Effector CD8-positive, alpha-beta T cell (primary cell): ENCODE results near the gene CACNB4.

Experiments used
- DNase-seq: peaks from one replicate; lab custom pipeline; 2025; lab: John Stamatoyannopoulos, UW

Gene CACNB4

DNA sequence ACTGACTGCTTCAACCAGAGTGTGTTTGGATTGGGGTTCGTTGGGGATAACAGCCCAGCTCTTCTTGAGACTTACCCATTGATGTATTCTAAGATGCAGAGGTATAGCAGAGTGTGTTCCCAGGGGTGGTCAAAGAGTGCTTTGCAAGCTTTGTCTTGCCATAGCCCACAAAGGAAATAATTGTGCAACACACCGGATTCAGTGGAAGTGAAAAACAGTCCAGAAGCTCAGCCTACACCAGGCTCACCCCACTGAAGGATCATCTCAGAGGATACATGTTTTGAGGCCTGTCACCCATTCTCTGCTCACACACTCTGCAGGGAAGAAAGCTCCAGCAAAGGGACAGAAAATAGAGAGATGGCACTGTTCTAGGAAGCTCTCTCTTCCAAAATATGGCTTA is 9.6 kb downstream of the CACNB4 start:
- no peak for DNase-seq

DNA sequence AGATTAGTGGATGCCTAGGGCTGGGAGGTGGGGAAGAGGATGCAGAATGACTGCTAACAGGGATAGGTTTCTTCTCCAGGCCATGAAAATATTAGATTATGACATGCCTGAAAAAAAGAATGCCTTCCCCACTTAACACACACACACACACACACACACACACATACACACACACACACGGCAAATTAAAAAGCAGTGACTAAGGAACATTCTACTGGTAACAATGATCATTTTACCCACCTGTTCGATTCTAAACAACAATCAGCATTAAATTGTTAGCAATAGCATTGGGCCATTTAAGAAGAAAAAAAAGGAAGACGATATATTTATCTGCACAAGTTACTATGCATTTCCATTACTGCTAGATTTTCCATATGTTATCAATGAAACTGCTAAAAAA is 10.8 kb downstream of the CACNB4 start:
- no peak for DNase-seq

DNA sequence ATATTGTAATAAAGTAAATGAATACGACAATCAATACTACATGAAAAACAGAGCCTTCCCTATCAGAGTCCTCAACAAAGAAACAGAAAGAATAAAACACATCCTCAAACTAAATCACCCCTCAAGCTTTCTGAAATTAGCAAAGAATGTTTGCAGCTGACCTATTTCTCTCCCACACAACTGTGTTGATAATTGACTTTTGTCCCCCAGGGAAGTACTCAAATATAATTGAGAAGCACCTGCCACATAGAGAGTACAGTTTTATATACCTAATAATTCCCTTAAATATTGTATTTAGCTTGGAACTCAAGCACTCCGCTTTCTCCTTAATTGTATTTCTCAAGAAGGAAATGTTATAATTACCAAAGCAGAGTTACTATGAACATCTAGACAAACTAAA is 12.6 kb downstream of the CACNB4 start:
- DNase-seq, result no peak

DNA sequence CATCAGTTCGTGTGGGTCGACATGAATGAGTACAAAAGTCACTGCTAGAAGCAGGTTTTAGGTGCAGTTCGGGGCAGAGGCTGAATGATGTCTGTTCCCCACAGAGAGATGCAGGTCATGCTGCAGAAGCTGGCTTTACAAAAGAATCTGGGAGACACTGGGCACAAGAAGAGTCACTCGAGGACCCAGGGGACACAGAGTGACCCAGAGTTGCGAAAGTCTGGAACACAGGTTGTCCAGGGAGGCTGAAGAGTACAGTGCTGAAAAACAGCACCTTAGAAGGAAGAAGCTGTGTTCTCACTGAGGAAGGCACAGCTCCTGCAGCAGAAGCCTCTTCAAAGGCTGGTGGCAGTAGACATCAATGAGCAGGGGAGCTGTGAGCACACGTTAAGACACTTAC is 14.8 kb downstream of the CACNB4 start:
- no peak for DNase-seq

DNA sequence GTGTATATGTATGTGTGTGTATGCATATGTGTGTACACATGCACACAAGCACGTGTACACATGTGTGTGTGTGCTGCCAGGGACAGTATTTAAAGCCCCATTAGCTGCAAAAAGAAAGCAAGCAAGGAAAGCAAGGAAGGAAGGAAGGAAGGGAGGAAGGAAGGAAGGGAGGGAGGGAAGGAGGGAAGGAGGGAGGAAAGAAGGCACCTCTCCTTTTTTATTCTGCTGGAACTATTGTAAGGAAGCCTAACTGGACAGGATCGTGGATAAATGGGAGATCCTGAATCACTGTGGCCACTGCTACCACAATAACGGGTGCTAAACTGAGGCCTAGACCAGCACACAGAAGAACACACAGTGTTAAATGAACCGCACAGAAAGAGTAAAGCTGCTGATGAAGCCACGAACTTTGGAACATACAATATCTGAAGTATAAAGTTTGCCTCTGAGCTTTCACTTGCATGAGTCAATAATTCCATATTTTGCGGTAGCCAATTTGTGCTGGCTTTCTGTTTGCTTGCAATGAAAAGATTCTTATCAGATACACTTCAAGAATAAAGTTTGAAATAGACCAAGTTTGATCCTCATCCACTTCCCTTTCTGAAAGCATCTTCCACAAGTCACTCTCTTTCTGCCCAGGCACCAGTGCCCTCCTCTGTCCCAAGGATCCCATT is 15.5 kb downstream of the CACNB4 start:
- no peak for DNase-seq

DNA sequence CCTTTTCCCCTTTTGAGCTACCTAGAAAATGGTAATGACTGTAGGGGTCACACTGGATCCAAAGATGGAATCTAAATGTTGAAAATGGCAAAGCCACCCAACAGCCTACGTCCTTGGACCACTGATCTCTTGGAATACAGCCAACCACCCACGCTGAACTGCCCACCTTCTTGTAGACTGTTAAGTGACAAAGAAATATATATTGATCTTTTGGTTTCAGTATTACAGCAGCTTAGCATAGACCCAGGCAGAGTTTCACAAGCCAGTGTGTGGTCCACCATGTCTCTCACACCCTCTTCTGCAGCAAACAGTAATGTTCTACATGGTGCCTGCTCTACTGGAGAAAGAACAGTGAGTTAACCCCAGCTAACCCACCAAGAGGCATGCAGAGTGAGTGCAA is 20.2 kb downstream of the CACNB4 start:
- DNase-seq, result no peak

DNA sequence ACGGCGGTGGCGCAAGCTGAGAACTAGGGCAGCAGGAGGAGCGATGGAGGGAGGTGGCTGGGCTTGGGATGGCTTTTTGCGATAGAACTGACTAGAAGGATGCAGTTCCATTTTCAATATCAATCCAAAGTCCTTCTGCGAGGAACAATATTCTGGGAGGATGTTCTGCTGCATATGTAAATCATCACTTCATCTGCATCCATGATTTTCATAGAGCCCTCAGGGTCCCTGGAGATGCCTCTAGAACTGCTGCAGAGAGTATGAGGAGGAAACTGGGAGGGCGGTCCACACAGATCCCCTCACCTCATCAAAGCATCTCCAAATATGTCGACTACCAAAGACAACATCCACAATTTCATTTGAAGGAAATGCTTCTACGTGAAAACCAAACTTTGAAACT is 20.8 kb downstream of the CACNB4 start:
- no peak for DNase-seq

DNA sequence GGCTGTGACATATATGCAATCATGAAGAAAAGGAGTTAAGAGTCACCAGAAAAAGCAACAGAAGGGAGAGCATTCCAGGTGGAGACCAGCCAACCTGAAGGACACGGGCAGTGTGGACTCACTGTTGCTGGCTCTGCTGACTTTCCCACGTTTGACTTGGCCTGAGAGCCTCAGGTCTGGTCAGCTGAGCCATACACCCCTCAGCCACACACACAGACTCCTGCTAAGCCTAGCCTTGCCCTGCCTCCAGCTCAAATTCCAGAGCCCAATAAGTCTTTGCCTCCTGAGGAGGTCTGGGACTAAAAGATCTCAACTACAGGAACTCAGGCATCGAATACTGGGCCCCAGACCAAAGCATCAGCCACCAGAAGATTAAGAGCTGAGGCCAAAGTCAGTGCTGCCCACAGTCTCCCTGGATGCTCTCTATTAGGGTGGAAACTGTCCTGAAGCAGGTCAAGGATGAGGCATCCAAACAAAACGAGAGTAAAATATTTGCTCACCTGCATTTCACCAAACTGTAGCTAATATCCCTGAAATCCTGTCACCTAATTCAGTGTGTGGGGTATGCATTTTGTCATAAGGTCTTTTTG is 23.3 kb downstream of the CACNB4 start:
- DNase-seq, result no peak

DNA sequence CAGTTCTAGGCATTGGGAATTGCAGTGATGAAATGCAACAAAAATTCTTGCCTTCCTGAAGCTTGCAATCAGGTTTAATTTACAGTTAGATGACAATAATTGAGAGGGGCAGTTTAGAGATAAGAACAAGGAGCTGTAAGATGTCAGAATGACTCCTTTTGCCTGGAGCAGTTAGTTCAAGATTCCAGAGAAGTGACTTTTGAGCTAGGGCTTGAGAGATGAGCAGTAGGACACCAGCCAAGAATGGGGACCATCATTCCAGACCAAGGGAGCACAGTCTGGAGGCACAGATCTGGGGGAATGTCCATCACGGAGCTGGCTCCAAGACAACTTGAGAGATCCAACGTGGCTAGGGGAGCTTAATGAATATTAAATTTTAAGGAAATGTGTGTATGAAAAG is 26.8 kb downstream of the CACNB4 start:
- no peak for DNase-seq

DNA sequence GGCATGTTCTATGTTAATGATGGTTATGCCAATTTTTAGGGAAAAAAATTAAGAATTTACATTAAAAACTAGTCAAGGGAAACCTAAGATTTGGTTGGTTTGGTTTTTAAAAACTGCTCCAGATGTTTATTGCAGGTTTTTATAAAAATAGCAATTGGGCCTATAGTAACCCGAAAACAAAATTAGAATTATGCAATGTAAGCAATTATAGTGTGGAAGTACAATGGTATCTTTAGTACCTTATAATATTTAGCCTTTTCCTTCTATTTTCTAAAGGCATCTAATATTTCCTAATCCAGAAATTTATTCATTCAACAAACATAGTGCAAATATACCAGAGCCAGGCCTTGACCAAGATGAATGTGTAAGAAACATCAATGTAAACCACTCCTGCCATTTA is 27.3 kb downstream of the CACNB4 start:
- DNase-seq, result no peak

DNA sequence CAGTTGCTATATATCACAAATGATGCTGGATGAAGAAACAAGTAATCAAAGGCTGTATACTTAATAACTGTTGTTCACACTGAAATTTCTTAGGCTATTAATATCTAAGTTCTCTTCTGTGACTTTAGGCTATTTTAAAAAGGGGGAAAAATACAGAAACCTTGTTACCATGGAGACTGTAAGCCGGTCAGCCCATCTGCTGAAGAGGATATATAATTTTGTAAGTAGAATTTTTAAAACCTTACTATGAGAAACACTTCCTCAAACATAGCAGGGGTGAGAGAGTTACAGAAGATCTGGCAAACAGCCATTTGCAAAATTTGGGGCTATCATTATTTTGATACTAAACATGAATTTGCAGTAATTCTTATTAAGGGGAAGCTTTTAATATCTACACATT is 27.8 kb downstream of the CACNB4 start:
- DNase-seq, result no peak

DNA sequence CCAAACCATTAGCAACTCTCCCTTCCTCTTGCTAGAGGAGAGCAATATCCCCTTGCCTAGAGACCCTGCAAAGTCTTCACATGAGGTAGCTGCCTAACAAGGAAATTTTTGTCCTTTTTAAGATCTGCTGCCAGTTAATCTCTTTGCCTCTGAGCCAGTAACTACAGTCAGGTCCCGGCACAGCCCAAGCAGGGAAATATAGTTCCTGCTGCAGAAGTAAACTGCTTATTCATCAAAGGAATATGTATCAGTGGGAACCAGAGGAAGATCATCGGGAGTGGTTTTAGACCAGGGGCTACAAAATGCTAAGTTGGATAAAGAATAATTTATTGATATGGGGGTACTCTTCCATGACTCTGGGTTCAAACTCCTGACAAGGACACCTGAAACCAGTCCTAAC is 30.6 kb downstream of the CACNB4 start:
- DNase-seq, result no peak

DNA sequence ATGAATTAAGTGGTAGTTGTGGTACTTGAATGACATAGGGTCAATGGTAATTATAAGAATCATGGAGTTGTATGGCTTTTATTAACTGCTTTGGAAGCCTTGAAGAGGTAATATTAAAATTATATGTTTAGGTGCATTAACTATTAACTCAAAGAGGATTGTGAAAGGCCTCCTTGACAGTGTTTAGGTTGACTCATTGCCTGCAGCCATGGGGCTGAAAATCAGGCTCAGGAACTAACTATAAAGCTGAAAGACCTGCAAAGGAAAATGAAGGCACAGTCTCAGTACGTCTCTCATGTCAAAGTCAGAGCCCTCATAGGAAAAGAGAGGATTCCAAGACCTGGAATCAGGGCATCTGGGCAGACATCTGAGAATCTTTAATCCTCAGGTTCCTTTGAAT is 31.0 kb downstream of the CACNB4 start:
- no peak for DNase-seq

DNA sequence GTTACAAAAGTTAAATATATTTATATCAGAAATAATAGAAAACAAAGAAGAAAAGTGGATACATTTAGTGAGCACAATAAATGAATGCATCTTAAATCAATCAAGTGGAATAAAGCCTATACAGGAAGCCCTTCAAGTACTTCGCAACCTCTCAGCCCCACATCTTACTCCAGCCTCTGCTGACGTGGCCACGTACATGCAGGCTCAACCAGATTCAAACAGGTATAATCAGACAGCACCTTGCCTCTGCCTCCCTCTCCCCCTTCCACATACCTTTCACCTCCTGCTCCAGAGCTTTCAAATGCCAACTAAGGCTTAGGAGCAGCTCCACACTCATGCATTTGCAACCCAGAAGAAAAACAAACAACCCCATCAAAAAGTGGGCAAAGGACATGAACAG is 32.9 kb downstream of the CACNB4 start:
- no peak for DNase-seq

DNA sequence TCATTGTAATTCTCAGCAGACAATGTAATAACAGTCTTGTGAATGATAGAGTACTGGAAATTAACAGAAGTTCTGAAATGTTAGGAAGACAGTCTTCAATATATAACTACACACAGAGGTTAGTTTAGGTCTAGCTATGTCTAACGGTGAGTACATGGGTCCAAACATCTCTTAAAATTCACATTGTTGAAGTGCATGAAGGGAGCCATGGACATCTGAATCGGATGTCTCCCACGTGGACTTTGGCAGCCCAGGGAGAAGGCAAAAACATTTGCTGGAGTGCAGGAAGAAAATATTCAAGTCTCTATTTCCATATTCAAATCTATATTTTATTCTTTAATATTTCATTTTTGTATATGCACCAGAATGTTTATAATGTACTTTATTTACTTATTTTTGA is 34.8 kb downstream of the CACNB4 start:
- no peak for DNase-seq

DNA sequence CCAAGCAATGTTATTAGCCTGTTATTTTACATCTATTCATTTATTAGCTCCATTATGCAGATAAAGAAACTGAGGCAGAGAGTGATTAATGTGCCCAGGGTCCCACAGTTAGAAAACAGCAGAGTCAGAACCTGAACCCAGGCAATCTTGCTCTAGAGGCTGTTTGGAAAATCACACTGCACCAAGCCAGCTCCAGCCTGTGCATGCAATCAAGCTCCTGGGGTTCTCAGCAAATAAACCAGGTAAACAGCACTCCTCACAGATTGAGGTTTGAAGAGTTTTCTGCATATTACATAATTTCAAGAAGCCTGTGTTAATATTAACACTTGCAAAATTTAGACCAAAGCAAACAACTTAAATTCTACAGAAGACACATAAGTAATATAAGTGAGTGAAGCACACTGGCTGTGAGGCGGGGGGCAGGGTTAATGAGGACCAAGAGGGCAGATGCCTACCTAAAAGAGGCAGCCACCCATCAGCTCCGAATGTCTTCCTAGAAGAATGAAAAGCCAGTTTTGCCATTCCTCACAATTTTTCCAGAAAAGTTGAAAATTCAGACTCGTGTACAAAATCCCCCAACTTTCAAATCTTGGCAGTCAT is 35.4 kb downstream of the CACNB4 start:
- DNase-seq, result no peak

DNA sequence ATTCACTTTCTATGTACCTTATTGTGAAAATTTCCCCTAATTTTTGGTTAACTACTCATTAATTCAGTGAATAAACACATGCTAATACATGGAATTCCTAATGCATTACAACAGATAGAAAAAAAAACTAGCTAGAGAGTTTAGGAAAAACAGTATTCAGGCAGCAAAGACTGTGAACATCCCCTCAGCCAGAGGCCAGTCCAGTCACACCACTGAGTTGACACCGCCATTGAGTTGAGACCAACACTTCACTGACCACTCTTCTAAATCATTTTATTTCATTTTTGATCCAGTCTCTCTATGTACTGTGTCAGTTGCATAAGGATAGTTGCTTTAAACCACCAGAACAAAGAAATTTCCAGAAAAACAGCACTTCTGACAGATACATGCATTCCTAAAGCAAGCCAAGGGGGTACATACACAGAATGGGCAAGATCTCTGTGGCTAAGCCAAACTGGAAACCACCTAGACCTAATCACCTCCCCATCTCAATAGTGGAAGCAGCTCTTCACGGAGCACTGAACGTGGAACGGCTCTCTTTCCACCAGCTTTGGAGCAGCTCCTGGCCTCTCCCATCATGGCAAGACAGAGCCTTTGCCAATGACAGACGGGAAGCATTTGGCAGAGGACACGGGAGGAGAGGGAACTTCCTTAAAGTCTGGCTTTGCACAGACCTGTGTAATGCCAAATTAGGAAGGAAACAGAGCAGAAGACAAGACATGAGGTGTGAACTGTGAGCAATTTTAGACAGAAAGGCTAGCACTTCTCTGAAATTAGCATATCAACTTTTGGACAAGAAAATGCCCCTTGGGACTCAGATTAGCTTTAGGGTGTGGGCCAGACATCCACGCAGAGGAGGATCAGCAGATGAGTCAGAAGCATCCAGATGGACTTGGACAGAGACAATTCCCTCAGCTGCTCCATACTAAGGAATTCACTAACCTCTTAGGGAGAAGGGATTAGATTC is 36.4 kb downstream of the CACNB4 start:
- DNase-seq, result no peak

DNA sequence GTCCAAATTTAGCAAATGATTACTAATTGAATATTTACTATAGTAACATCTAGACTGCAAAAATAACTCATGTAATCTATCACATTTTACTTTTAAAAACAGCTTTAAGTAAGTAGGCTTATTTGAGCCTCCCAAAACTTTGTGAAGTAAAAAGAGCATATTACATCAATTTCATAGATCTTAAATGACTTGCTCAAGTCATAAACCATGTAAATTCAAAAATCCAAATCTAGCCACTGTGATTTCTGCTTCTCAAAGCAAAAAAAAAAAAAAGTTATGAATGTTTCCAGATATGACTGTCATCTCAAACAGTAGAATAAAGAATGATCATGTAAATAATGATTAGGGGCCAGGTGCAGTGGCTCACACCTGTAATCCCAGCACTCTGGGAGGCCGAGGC is 37.5 kb downstream of the CACNB4 start:
- no peak for DNase-seq

DNA sequence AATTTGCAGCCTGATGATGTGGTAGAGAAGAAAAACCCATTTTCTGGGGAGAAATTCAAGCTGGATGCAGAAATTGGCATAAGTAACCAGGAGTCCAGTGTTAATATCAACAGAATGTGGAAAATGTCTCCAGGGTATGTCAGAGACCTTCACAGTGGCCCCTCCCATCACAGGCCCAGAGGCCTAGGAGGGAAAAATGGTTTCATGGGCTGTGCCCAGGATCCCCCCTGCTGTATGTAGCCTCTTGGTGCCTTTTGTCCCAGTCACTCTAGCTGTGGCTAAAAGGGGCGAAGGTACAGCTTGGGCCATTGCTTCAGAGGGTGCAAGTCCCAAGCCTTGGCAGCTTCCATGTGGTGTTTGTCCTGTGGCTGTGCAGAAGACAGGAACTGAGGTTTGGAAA is 40.2 kb downstream of the CACNB4 start:
- no peak for DNase-seq

DNA sequence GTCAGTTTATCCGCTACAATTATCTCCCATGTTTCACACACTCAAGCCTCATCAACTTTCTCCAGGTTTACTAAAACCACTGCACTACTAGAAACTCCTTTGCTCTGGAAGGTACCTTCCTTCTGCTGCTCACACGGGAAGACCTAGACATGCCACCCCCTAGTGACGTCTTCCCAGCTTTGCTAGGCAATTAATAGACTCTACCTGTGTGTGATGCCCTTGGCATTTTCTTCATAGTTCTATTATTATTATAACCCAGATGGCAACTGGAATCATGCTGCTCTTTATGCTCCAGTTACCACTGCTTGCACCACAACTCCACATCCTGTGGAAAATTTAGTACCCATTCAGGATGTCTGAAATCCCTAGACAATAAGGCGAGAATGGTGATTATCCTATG is 42.4 kb downstream of the CACNB4 start:
- DNase-seq, result no peak

DNA sequence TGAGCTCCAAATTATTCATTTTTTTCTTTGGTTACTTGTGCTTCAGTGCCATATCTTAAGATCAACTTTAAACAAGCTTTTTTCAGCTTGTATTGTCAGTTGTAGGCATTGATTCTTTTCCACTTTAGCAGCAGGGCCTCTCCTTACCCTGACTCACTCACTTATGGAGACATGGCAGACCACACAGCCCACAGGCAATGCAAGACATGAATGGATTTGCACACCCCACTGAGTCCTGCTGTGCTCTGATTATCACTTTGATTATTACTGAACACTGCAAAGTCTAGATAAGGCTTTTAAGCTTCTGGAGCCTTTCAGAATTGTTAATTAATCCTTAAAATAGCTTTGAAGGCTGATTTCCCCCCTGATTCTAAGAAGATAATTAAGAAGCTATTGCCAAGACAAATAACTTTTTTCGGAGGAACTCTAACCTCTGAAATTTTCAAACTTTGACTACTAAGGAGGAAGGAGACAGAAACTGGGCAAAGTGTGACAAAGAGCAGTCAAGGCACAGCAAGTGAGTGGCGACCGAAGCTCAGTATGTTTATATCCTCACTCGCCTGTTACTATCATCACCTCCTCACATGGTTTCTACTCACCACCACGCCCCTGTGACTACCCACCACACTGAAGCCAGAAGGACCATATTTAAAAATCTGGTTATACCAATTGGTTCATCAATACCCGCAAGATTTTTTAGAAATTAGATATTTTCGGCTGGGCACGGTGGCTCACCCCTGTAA is 43.3 kb downstream of the CACNB4 start:
- DNase-seq, result no peak

DNA sequence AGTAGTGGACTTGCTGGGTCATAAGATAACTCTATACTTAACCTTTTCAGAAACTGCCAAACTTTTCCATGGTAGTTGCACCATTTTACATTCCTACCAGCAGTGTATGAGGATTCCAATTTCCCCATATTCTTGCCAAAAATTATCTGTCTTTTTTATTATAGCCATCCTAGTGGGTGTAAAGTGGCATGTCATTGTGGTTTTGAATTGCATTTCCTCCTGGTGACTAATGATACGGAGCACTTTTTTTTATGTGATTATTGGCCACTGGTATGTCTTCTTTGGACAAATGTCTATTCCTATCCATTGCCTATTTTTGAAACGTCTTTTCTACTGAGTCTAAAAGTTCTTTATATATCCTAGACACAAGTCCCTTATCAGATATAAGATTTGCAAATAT is 44.3 kb downstream of the CACNB4 start:
- DNase-seq, result no peak
